OCI-LY3 (cell line): ENCODE measurements around the gene RBM19.

Experiments
- CTCF ChIP-seq: fragments of 200-600, 300-600 bp; sonication (generic); IDR thresholded peaks from 2 replicates; pipeline ENCODE4 v1.5.1; 2014; ENCODE audit warnings: antibody characterized with exemption, low read length, low read depth
- EZH2phosphoT487 ChIP-seq: fragments of 200-600 bp; shearing (Covaris generic); IDR thresholded peaks from 2 replicates; pipeline ENCODE4 v1.6.1; 2018; ENCODE audit warnings: antibody characterized with exemption, mixed run types, low read depth

- no peak for TF ChIP-seq CTCF
- TF ChIP-seq EZH2phosphoT487, result no peak
Measured at GRCh38 chr12:113880988-113881962, 84.8 kb downstream of the RBM19 start.
